Kidney epithelial cell (primary cell): ENCODE measurements around the gene MAP4K1. TPM values are rescaled to one million over a fixed set of nuclear protein-coding genes. Genes with fewer than 3 reads are reported as not detected.
A peak's percentile ranks its signal among the peaks of the same experiment; 100 is the strongest.

ENCODE experiments used
- DNase-seq: peaks from one replicate; pipeline ENCODE4 v3.0.0-alpha.2; 2010; ENCODE audit warnings: low read depth
- H3K27me3 ChIP-seq: 2 replicates; pipeline ENCODE4 v1.6.0; 2011; ENCODE audit warnings: low read length; ENCODE audit not compliant: control insufficient read depth, insufficient read depth
- H3K36me3 ChIP-seq: 2 replicates; pipeline ENCODE4 v1.5.1; 2011; ENCODE audit warnings: low read length; ENCODE audit not compliant: control insufficient read depth, insufficient read depth
- H3K4me3 ChIP-seq: 2 replicates; pipeline ENCODE4 v1.5.1; 2011; ENCODE audit warnings: low read depth, mild to moderate bottlenecking, control low read depth, low read length
- CTCF ChIP-seq: IDR thresholded peaks from 2 replicates; pipeline ENCODE4 v1.5.1; 2011; ENCODE audit warnings: mild to moderate bottlenecking, moderate library complexity, low read length, control low read depth, inconsistent platforms; ENCODE audit not compliant: insufficient read depth, poor library complexity, severe bottlenecking
- total RNA-seq: library from RNA; depleted of rRNA; stranded (reverse); fragments of >200 nt; gene quantifications from 2 replicates; pipeline ENCODE4 v1.2.3, GENCODE V29; 2015

MAP4K1 gene
- total RNA-seq, 1 donor from 2014 or later, result 4.7 TPM

- TF ChIP-seq CTCF, result no peak
- DNase-seq, result no peak
- Histone ChIP-seq H3K27me3 (peaks cover 8% of the 10 kb centered on the region), H3K36me3 (no peaks in the 10 kb centered on the region), H3K4me3 (no peak overlapping the region)
Observed at GRCh38 chr19:38599722-38600121, 18.0 kb downstream of the MAP4K1 start.

GRCh38 chr19:38597075-38597474 lies 20.7 kb downstream of the MAP4K1 start:
- no peak for DNase-seq
- H3K27me3 ChIP-seq, result peaks cover 8% of the 10 kb centered on the region
- no peaks in the 10 kb centered on the region for H3K36me3 ChIP-seq
- no peak for TF ChIP-seq CTCF
- no peak overlapping the region for H3K4me3 ChIP-seq

GRCh38 chr19:38596057-38596981 lies 21.4 kb downstream of the MAP4K1 start:
- Histone ChIP-seq H3K36me3 (no peaks in the 10 kb centered on the region), H3K4me3 (peak overlapping the region; percentile 8), H3K27me3 (peaks cover 8% of the 10 kb centered on the region)
- no peak for DNase-seq
- no peak for TF ChIP-seq CTCF

- no peak for DNase-seq
Observed at GRCh38 chr19:38592940-38593339, 24.8 kb downstream of the MAP4K1 start.

GRCh38 chr19:38588041-38588440 lies 29.7 kb downstream of the MAP4K1 start:
- DNase-seq, result no peak
- Histone ChIP-seq H3K4me3 (no peak overlapping the region), H3K36me3 (no peaks in the 10 kb centered on the region), H3K27me3 (no peaks in the 10 kb centered on the region)
- TF ChIP-seq CTCF, result no peak

More at GRCh38 chr19:38592940-38593339, 24.8 kb downstream of the MAP4K1 start:
- Histone ChIP-seq H3K36me3 (no peaks in the 10 kb centered on the region), H3K27me3 (peaks cover 8% of the 10 kb centered on the region), H3K4me3 (no peak overlapping the region)
- no peak for TF ChIP-seq CTCF

GRCh38 chr19:38587562-38587961 lies 30.2 kb downstream of the MAP4K1 start:
- H3K27me3 ChIP-seq, result no peaks in the 10 kb centered on the region
- no peak overlapping the region for H3K4me3 ChIP-seq
- no peak for DNase-seq

More at GRCh38 chr19:38587562-38587961, 30.2 kb downstream of the MAP4K1 start:
- H3K36me3 ChIP-seq, result no peaks in the 10 kb centered on the region
- TF ChIP-seq CTCF, result no peak
